ENCODE data around the gene SLAIN2. TPM values are rescaled to one million over a fixed set of nuclear protein-coding genes. Genes with fewer than 3 reads are reported as not detected.
"Not testable (repeated sequence)": the region's sequence is repeated elsewhere in the genome, so short reads cannot be mapped to it uniquely, and the experiment has no call there.

SLAIN2 gene
- total RNA-seq, 1 donor from 2014 or later, result 58.1 TPM

DNA sequence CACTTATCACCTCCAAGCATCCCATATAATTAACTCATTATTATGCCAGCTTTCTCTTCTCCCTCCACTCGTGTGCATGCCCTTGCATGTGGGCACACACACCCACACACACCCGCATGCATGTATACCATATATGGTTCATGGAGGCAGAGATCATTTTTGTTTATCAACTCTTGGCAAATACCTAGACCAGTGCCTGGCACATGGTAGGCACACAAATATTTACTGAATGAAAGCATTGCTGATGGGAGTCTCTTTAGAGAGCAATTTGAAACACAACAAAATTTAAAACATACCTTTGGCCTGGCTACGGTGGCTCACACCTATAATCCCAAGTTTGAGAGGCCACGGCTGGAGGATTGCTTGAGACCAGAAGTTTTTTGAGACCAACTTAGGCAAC lies 90.7 kb downstream of the SLAIN2 start:
- intact Hi-C loops (cut with micrococcal nuclease), result no loop called here

- intact Hi-C loops (cut with micrococcal nuclease), result no loop called here
These were observed 95.0 kb downstream of the SLAIN2 start for GRCh38 chr4:48436318-48436717.

DNA sequence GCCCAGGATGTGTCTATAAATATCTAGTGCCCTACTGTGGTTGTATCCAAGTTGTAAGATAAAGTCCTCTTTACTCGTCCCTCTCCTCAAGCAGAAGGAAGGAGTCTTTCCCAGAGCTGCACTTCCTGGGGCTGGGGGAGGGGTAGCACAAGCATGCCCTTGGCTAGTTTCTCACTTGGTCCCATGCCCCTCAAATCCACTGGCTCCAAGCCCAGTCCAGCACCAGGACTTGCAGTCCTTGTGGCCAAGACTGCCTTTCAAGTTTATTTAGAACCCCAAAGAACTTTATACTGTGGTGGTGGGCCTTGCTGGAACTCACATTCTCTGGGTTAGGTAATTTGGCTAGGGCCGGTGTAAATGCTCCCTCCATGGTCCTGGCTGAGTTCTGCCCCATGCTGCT lies 98.7 kb downstream of the SLAIN2 start:
- intact Hi-C loops (cut with micrococcal nuclease), result no loop called here

DNA sequence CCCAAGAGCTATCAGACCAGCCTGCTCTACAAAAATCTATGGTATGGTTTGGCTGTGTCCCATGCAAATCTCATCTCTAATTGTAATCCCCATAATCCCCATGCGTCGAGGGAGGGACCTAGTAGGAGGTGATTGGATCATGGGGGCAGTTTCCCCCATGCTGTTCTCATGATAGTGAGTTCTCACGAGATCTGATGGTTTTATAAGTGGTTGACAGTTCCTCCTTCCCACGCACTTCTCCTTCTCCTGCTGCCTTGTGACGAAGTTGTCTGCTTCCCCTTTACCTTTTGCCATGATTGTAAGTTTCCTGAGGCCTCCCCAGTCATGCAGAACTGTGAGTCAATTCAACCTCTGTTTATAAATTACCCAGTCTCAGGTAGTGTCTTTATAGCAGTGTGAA lies 99.6 kb downstream of the SLAIN2 start:
- intact Hi-C loops (cut with micrococcal nuclease), result not testable (repeated sequence)

DNA sequence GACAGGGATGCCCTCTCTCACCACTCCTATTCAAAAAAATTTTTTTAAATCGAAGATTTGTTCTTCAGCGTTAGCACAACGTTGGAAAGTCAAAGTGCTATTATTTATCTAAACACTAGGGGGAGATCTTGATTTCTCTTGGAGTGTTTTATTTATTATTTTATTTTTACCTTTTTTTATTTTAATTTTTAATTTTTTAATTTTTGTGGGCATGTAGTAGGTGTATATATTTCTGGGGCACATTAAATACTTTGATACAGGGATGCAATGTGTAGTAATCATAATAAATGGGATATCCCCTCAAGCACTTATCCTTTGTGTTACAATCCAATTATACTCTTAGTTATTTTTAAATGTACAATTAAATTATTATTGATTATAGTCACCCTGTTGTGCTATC lies 104.4 kb downstream of the SLAIN2 start:
- intact Hi-C loops (cut with micrococcal nuclease), result loop anchor here (2.0 to 5.0 kb wide), 2 partner anchors 102 to 517 kb away; no protein-coding TSS in a partner anchor

DNA sequence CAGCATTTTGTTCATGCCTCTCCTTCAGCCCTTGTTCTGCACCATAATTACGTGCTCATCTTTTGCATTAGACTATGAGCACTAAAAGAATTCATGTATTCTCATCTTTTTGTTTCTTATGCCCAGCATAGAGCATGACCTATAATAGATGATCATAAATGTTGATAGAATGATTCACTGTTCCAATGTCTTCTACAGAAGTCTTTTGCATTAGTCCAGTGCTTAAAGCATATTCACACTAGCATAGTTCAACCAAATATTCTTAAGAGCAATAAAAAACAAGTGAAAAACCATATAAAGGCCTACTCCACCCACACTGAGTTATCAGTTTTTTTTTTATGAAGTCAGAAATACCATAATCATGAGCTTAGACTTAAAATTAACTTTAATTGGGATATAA lies 105.3 kb downstream of the SLAIN2 start:
- intact Hi-C loops (cut with micrococcal nuclease), result loop anchor here (2.0 to 5.0 kb wide), 2 partner anchors 101 to 516 kb away; no protein-coding TSS in a partner anchor

DNA sequence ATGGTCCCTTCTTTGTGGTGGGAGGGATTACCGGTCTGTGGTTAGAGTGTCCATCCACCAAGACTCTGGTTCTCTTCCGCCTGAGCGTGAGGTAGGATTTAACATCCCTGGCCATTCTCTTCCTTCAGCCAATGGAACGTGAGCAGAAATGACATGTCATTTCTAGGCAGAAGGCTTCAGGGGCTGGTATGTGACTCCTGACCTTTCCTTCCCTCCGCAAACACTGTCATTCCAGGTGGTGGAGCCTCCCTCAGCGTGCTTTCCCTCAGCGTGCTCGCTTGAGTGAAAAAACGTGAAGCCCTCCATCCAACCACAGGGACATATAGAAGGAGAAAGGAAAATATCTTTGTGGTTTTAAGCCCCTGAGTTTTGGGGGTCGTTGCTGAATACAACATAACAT lies 107.8 kb downstream of the SLAIN2 start:
- intact Hi-C loops (cut with micrococcal nuclease), result loop anchor here (5.0 kb wide), 1 partner anchor 98 kb away; no protein-coding TSS in a partner anchor

DNA sequence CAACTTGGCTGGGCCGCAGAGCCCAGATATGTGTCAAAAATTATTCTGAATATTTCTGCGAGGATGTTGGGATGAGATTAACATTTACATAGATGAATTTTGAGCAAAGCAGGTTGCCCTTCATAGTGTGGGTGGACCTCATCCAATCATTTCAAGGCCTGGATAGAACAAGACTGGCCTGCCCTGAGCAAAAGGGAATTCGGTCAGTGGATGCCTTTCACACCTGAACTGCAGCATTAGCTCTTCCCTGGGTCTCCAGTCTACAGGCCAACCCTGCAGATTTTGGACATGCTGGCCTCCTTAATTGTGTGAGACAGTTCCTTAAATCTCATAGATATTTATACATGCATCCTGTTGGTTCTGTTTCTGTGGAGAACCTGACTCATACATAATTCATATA lies 109.4 kb downstream of the SLAIN2 start:
- intact Hi-C loops (cut with micrococcal nuclease), result no loop called here

DNA sequence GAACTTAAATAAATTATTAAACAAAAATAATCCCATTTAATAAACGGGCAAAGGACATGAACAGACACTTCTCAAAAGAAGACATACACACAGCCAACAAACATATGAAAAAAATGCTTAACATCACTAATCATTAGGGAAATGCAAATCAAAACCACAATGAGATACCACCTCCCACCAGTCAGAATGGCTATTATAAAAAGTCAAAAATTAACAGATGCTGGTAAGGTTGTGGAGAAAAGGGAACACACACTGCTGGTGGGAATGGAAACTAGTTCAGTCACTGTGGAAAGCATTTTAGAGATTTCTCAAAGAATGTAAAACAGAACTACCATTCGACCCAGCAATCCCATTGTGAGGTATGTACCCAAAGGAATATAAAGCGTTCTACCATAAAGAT lies 110.3 kb downstream of the SLAIN2 start:
- intact Hi-C loops (cut with micrococcal nuclease), result not testable (repeated sequence)

GRCh38 chr4:48454591-48454990 lies 113.3 kb downstream of the SLAIN2 start:
- intact Hi-C loops (cut with micrococcal nuclease), result no loop called here

- intact Hi-C loops (cut with micrococcal nuclease), result no loop called here
These were observed 119.7 kb downstream of the SLAIN2 start for GRCh38 chr4:48461000-48461399.

- intact Hi-C loops (cut with micrococcal nuclease), result no loop called here
These were observed 121.0 kb downstream of the SLAIN2 start for GRCh38 chr4:48462363-48462762.

- intact Hi-C loops (cut with micrococcal nuclease), result no loop called here
These were observed 126.1 kb downstream of the SLAIN2 start for GRCh38 chr4:48467442-48467841.

DNA sequence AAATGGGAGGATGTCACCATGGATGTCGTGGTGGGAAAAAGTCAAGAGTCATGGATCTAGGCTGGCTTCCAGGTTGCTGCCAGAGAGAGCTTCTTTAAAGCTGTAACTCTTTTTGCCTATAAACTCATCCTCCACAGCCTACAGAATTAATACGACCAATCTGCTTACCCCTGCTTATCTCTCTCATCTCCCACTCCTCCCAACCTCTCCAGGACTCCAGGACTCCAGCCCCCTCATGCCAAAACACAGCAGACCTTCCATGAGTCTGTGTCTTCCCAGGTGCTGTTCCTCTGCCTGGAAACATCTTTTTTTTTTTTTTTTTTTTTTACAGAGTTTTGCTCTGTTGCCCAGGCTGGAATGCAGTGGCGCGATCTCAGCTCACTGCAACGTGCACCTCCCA lies 126.6 kb downstream of the SLAIN2 start:
- intact Hi-C loops (cut with micrococcal nuclease), result no loop called here

- intact Hi-C loops (cut with micrococcal nuclease), result no loop called here
These were observed 128.8 kb downstream of the SLAIN2 start for GRCh38 chr4:48470137-48470536.

DNA sequence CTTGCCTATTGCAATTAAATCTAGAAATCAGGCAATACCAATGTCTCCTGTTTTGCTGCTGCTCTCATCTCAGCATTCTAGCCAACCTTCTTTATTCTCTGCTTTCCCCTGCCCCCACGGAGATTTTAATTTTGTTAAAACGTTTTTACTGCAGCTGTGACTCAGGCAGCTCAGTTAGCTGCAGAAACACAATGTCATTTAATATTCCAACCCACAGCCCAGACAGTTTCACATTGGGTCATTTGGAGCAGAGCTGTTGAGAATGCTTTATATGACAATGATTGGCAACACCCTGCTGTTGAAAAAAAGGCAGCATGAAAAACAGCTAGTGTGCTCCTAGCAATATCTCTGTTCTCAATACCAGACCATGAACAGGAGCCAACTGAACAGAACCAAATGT lies 129.2 kb downstream of the SLAIN2 start:
- intact Hi-C loops (cut with micrococcal nuclease), result no loop called here

DNA sequence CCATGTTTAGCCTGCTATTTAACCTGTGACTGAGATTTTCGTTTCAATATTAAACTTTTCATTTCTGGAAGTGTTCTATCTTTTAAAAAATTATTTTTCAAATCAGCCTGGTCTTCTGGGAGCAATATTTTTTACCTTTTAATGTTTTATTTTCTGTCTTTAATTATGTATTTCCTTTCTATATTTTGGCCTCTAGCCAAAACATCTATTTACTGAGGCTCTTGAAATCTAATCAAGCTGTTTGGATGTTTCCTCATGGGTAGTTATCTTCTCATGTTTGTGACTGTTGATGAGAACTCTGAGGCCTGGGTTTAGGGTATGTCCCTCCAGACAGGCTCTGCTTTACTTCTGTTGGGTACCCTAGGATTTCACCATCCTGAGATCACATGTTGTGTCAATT lies 131.5 kb downstream of the SLAIN2 start:
- intact Hi-C loops (cut with micrococcal nuclease), result no loop called here

DNA sequence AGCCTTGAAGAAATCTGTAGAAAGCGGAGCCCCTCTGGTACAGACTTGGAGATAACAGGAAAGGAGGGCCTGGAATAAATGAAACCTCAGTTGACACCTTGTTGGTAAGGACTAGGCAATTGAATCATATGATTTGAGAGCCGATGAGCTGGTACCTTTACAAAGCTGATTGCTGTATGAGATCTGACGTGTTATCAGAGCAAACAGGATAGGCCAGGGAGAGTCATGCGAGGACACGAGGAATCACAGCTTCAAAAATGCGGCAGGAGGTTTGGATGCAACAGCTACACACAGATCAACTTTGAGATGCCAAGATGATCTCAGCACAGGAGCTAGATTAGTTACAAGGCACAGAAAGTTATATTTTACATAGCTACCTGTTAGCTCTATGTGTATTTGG lies 134.4 kb downstream of the SLAIN2 start:
- intact Hi-C loops (cut with micrococcal nuclease), result no loop called here

Other genes starting within 250 kb of the SLAIN2 start
- 5.0 and 6.8 TPM in 2 replicates for gene TXK, start 207.3 kb upstream of the SLAIN2 start, total RNA-seq
- gene TEC, start 71.7 kb upstream of the SLAIN2 start, total RNA-seq, result 0.73 and 1.1 TPM in 2 replicates
- gene SLC10A4, start 141.8 kb downstream of the SLAIN2 start, total RNA-seq, result 0.14 TPM in 1 of 2 replicates, not detected in the other
- gene ZAR1, start 148.7 kb downstream of the SLAIN2 start, total RNA-seq, result not detected in 2 replicates